RWPE1 (cell line): ENCODE measurements around the gene UPF3A.

Experiments used
- CTCF ChIA-PET: fragments of 350-600 bp; sonication (Branson Sonifier 250); formaldehyde crosslinking; extraction: SDS; loops from one replicate; lab custom pipeline; 2021; lab: Yijun Ruan, JAX
- POLR2A ChIA-PET: fragments of 400-600 bp; formaldehyde crosslinking; extraction: SDS; loops from one replicate; lab custom pipeline; 2020; ENCODE audit warnings: antibody characterized with exemption; ENCODE audit not compliant: low non-redundant PET; lab: Yijun Ruan, JAX
- DNase-seq: peaks from one replicate; pipeline ENCODE4 v3.0.0; 2012; ENCODE audit warnings: low spot score
- H3K27ac ChIP-seq: fragments of 450-650 bp; 2 replicates; pipeline ENCODE4 v1.5.1; 2017
- CTCF ChIP-seq: fragments of 450-650 bp; conservative IDR thresholded peaks from 2 replicates; pipeline ENCODE4 v1.5.1; 2017; ENCODE audit warnings: low read depth, mild to moderate bottlenecking

The UPF3A gene

GRCh38 chr13:114296448-114296847 is 15.0 kb downstream of the UPF3A start:
- POLR2A ChIA-PET = no interaction called here
- no peak overlapping the region for H3K27ac ChIP-seq
- no peak for TF ChIP-seq CTCF
- DNase-seq = no peak
- CTCF ChIA-PET = no interaction called here

GRCh38 chr13:114296902-114297301 is 15.5 kb downstream of the UPF3A start:
- ChIA-PET CTCF (no interaction called here), POLR2A (no interaction called here)
- no peak overlapping the region for H3K27ac ChIP-seq
- DNase-seq = no peak
- TF ChIP-seq CTCF = no peak

GRCh38 chr13:114298866-114299265 is 17.5 kb downstream of the UPF3A start:
- TF ChIP-seq CTCF = no peak
- POLR2A ChIA-PET = no interaction called here
- CTCF ChIA-PET = no interaction called here

GRCh38 chr13:114299604-114300305 is 18.4 kb downstream of the UPF3A start:
- no peak overlapping the region for H3K27ac ChIP-seq
- CTCF ChIA-PET = no interaction called here
- no peak for TF ChIP-seq CTCF
- no peak for DNase-seq
- POLR2A ChIA-PET = no interaction called here

More at GRCh38 chr13:114298866-114299265, 17.5 kb downstream of the UPF3A start:
- H3K27ac ChIP-seq = no peak overlapping the region
- no peak for DNase-seq

- TF ChIP-seq CTCF = no peak
- POLR2A ChIA-PET = no interaction called here
- CTCF ChIA-PET = interaction anchor here (0.7 to 1.0 kb wide), 2 partner anchors 32 to 327 kb away, joined by 3 read pairs; no protein-coding TSS in a partner anchor
- DNase-seq = no peak
- H3K27ac ChIP-seq = no peak overlapping the region; the same call in 1 of the 2 replicates
Observed at GRCh38 chr13:114303700-114304327, 22.4 kb downstream of the UPF3A start.

GRCh38 chr13:114304346-114305034 is 23.1 kb downstream of the UPF3A start:
- ChIA-PET POLR2A (no interaction called here), CTCF (no interaction called here)
- TF ChIP-seq CTCF = no peak
- no peak for DNase-seq
- H3K27ac ChIP-seq = no peak overlapping the region
